ENCODE measurements around the gene ZNF548.

- peak in 1 of 11 experiments; percentile 19 for TF ChIP-seq CTCF (IDR thresholded peaks at IDR 0.05 in 8 of 11, conservative IDR thresholded peaks at IDR 0.05 in 3 of 11)
- peak; percentile 68 to 87 (median 78) for TF ChIP-seq POLR2AphosphoS5 (IDR thresholded peaks at IDR 0.05)
These were observed 45.7 kb downstream of the ZNF548 start, which contains the start of gene ZNF749 for GRCh38 chr19:57435062-57435978.

Data from spleen (tissue), 7 donors.